Measurements from ENCODE around the gene ARSD. TPM values are rescaled to one million over a fixed set of nuclear protein-coding genes. Genes with fewer than 3 reads are reported as not detected.

The ARSD gene
- polyA plus RNA-seq, 3 donors = 19.2 to 28.6 (median 19.7) TPM

GRCh38 chrX:2879670-2880069, 49.5 kb downstream of the ARSD start:
- H3K36me3 Mint-ChIP-seq = no peaks in the 10 kb centered on the region
- WGBS (ENCODE audit: insufficient coverage) = 100% methylated on average over 1 of the region's 1 CpG
- no peaks in the 10 kb centered on the region for H3K9me3 ChIP-seq (replicated peaks in 1 of 2; ENCODE audit: control insufficient read depth in 1 of 2, insufficient read depth in 1 of 2, low read length in 2 of 2)
- peaks cover 0 to 3% (median 1%) of the 10 kb centered on the region in 3 donors for H3K27me3 Mint-ChIP-seq (ENCODE audit: low read depth in 3 of 3)
- no peak for DNase-seq
- no peaks in the 10 kb centered on the region for H3K36me3 ChIP-seq (replicated peaks in 1 of 2; ENCODE audit: control insufficient read depth in 1 of 2, insufficient read depth in 2 of 2, low read length in 2 of 2)
- H3K9me3 Mint-ChIP-seq = no peaks in the 10 kb centered on the region
- no peaks in the 10 kb centered on the region for H3K4me1 Mint-ChIP-seq
- no peaks in the 10 kb centered on the region for H4K20me1 ChIP-seq (ENCODE audit: insufficient read depth, low read length)
- H3K79me2 ChIP-seq (ENCODE audit: insufficient read depth, low read length) = no peaks in the 10 kb centered on the region
- no peak overlapping the region for H3K9ac ChIP-seq (ENCODE audit: insufficient read depth, low read length, poor library complexity, severe bottlenecking)
- no peak overlapping the region for H3K4me3 ChIP-seq (replicated peaks in 1 of 3; ENCODE audit: low read depth in 2 of 3, low read length in 3 of 3)
- no peak overlapping the region for H3K27ac ChIP-seq (ENCODE audit: low read depth in 1 of 2, low read length in 2 of 2)
- H2AFZ ChIP-seq (ENCODE audit: insufficient read depth, low read depth, low read length, poor library complexity, severe bottlenecking) = no peak overlapping the region
- no peak overlapping the region for H3K4me3 Mint-ChIP-seq
- H3K27ac Mint-ChIP-seq = no peak overlapping the region
- intact Hi-C loops (cut with micrococcal nuclease) = loop anchor here in 1 of 2 donors (10.0 kb wide), 1 partner anchor 155 kb away; no protein-coding TSS in a partner anchor
- TF ChIP-seq CTCF (IDR thresholded peaks at IDR 0.05) = no peak
- no peaks in the 10 kb centered on the region for H3K4me1 ChIP-seq (ENCODE audit: control insufficient read depth in 1 of 2, insufficient read depth in 2 of 2, low read length in 2 of 2)
- H3K4me2 ChIP-seq (replicated peaks; ENCODE audit: extremely low read depth, low read length, poor library complexity, severe bottlenecking) = no peak overlapping the region
- no peaks in the 10 kb centered on the region for H3K27me3 ChIP-seq (ENCODE audit: control insufficient read depth in 2 of 2, insufficient read depth in 2 of 2, low read length in 2 of 2)

- Histone ChIP-seq H3K79me2 (ENCODE audit: insufficient read depth, low read length) (no peaks in the 10 kb centered on the region), H3K4me3 (replicated peaks in 1 of 3; ENCODE audit: low read depth in 2 of 3, low read length in 3 of 3) (no peak overlapping the region), H3K27me3 (ENCODE audit: control insufficient read depth in 2 of 2, insufficient read depth in 2 of 2, low read length in 2 of 2) (no peaks in the 10 kb centered on the region), H3K9ac (ENCODE audit: insufficient read depth, low read length, poor library complexity, severe bottlenecking) (no peak overlapping the region), H2AFZ (ENCODE audit: insufficient read depth, low read depth, low read length, poor library complexity, severe bottlenecking) (no peak overlapping the region), H3K4me2 (replicated peaks; ENCODE audit: extremely low read depth, low read length, poor library complexity, severe bottlenecking) (no peak overlapping the region), H3K9me3 (replicated peaks in 1 of 2; ENCODE audit: control insufficient read depth in 1 of 2, insufficient read depth in 1 of 2, low read length in 2 of 2) (no peaks in the 10 kb centered on the region), H3K4me1 (ENCODE audit: control insufficient read depth in 1 of 2, insufficient read depth in 2 of 2, low read length in 2 of 2) (no peaks in the 10 kb centered on the region), H3K36me3 (replicated peaks in 1 of 2; ENCODE audit: control insufficient read depth in 1 of 2, insufficient read depth in 2 of 2, low read length in 2 of 2) (no peaks in the 10 kb centered on the region), H3K27ac (ENCODE audit: low read depth in 1 of 2, low read length in 2 of 2) (no peak overlapping the region), H4K20me1 (ENCODE audit: insufficient read depth, low read length) (no peaks in the 10 kb centered on the region)
- peaks cover 0 to 6% (median 0%) of the 10 kb centered on the region in 3 donors for H3K27me3 Mint-ChIP-seq (ENCODE audit: low read depth in 3 of 3)
- H3K36me3 Mint-ChIP-seq = no peaks in the 10 kb centered on the region
- no peak for DNase-seq
- H3K27ac Mint-ChIP-seq = no peak overlapping the region
- peaks cover 0 to 1% (median 0%) of the 10 kb centered on the region in 7 donors for H3K9me3 Mint-ChIP-seq
- no peak for TF ChIP-seq CTCF (IDR thresholded peaks at IDR 0.05)
- WGBS (ENCODE audit: insufficient coverage) = no CpG with 5 or more reads among the region's 2 CpGs
- intact Hi-C loops (cut with micrococcal nuclease) = loop anchor here in 1 of 2 donors (10.0 kb wide), 1 partner anchor 156 kb away; no protein-coding TSS in a partner anchor
- no peaks in the 10 kb centered on the region for H3K4me1 Mint-ChIP-seq
- no peak overlapping the region for H3K4me3 Mint-ChIP-seq
Observed at GRCh38 chrX:2878563-2878962, 50.6 kb downstream of the ARSD start.
